Stimulated activated naive CD4-positive, alpha-beta T cell treated with Interleukin-2 at 50 U/mL for 16 hours (primary cell): ENCODE data around the gene MRPL41.
A peak's percentile ranks its signal among the peaks of the same experiment; 100 is the strongest.
"Not testable (repeated sequence)": the region's sequence is repeated elsewhere in the genome, so short reads cannot be mapped to it uniquely, and the experiment has no call there.

Experiments
- DNase-seq: peaks from one replicate; lab custom pipeline; 2025; lab: John Stamatoyannopoulos, UW

Gene MRPL41

GRCh38 chr9:137583957-137584356, 32.3 kb downstream of the MRPL41 start:
- DNase-seq = no peak

GRCh38 chr9:137586854-137587253, 35.2 kb downstream of the MRPL41 start:
- DNase-seq = no peak

- no peak for DNase-seq
Measured at GRCh38 chr9:137588311-137588710, 36.6 kb downstream of the MRPL41 start.

GRCh38 chr9:137588891-137589290, 37.2 kb downstream of the MRPL41 start:
- no peak for DNase-seq

- no peak for DNase-seq
Measured at GRCh38 chr9:137589441-137590122, 37.9 kb downstream of the MRPL41 start.

GRCh38 chr9:137590123-137590468, 38.4 kb downstream of the MRPL41 start:
- DNase-seq = no peak

GRCh38 chr9:137590469-137591383, 39.0 kb downstream of the MRPL41 start, which contains the start of gene ZMYND19:
Gene ZMYND19 (minus strand): TSS chr9:137590512. CDS start chr9:137590263, 249 bp downstream.
- peak; percentile 82 for DNase-seq

GRCh38 chr9:137592767-137593166, 41.1 kb downstream of the MRPL41 start:
- no peak for DNase-seq

GRCh38 chr9:137593176-137593575, 41.5 kb downstream of the MRPL41 start:
- DNase-seq = no peak

- not testable (repeated sequence) for DNase-seq
Measured at GRCh38 chr9:137596577-137596976, 44.9 kb downstream of the MRPL41 start.

- DNase-seq = no peak
Measured at GRCh38 chr9:137598943-137599342, 47.3 kb downstream of the MRPL41 start.
